ENCODE measurements around the gene RGS7. TPM values are rescaled to one million over a fixed set of nuclear protein-coding genes. Genes with fewer than 3 reads are reported as not detected.

RGS7 gene
- polyA plus RNA-seq, 1 donor (not counting 4 experiments of a cell fraction or from before 2014, with no cell fraction given), result not detected

- TF ChIP-seq CTCF (optimal IDR thresholded peaks at IDR 0.05 in 1 of 3, IDR thresholded peaks at IDR 0.05 in 1 of 3, conservative IDR thresholded peaks at IDR 0.05 in 1 of 3; ENCODE audit: extremely low read depth in 1 of 3, insufficient read depth in 2 of 3, low read length in 3 of 3), result no peak
- TF ChIP-seq EZH2 (IDR thresholded peaks at IDR 0.05; ENCODE audit: low read length), result no peak
- Histone ChIP-seq H3K4me1 (ENCODE audit: control insufficient read depth, extremely low read depth, insufficient read depth, low read length) (no peaks in the 10 kb centered on the region), H3K36me3 (ENCODE audit: control insufficient read depth in 2 of 2, extremely low read depth in 1 of 2, insufficient read depth in 2 of 2, low read length in 2 of 2) (no peaks in the 10 kb centered on the region), H3K27me3 (ENCODE audit: control insufficient read depth, extremely low read depth, insufficient read depth, low read length) (no peaks in the 10 kb centered on the region), H4K20me1 (ENCODE audit: control insufficient read depth, extremely low read depth, insufficient read depth, low read length) (no peaks in the 10 kb centered on the region), H3K9me1 (ENCODE audit: control insufficient read depth, extremely low read depth, insufficient read depth, low read length) (no peaks in the 10 kb centered on the region), H3K9ac (ENCODE audit: control insufficient read depth, extremely low read depth, insufficient read depth, low read length) (no peak overlapping the region), H3K9me3 (ENCODE audit: control insufficient read depth, low read depth, low read length) (no peaks in the 10 kb centered on the region), H3K4me2 (ENCODE audit: control insufficient read depth, extremely low read depth, insufficient read depth, low read depth, low read length) (no peak overlapping the region), H3K79me2 (ENCODE audit: control insufficient read depth, insufficient read depth, low read length) (no peaks in the 10 kb centered on the region), H3K27ac (ENCODE audit: control insufficient read depth, insufficient read depth, low read length) (no peak overlapping the region), H2AFZ (ENCODE audit: control insufficient read depth, low read length) (no peak overlapping the region), H3K4me3 (ENCODE audit: control insufficient read depth in 2 of 3, extremely low read depth in 1 of 3, insufficient read depth in 2 of 3, low read depth in 1 of 3, low read length in 3 of 3) (no peak overlapping the region)
- DNase-seq (ENCODE audit: low read depth, low spot score) (no peak), FAIRE-seq (no peak)
- dilution Hi-C loops (cut with MboI; ENCODE audit: extremely low pct_ligation_motif_present, low sequenced_read_pairs), result no loop called here
Measured at GRCh38 chr1:241366196-241366595, 9.2 kb upstream of the RGS7 start.

- H3K4me3 ChIP-seq (ENCODE audit: control insufficient read depth in 2 of 3, extremely low read depth in 1 of 3, insufficient read depth in 2 of 3, low read depth in 1 of 3, low read length in 3 of 3), result no peak overlapping the region
- DNase-seq (ENCODE audit: low read depth, low spot score), result no peak
- no peak for FAIRE-seq
- no peak overlapping the region for H3K9ac ChIP-seq (ENCODE audit: control insufficient read depth, extremely low read depth, insufficient read depth, low read length)
- TF ChIP-seq EZH2 (IDR thresholded peaks at IDR 0.05; ENCODE audit: low read length) (no peak), CTCF (optimal IDR thresholded peaks at IDR 0.05 in 1 of 3, IDR thresholded peaks at IDR 0.05 in 1 of 3, conservative IDR thresholded peaks at IDR 0.05 in 1 of 3; ENCODE audit: extremely low read depth in 1 of 3, insufficient read depth in 2 of 3, low read length in 3 of 3) (no peak)
- H3K4me1 ChIP-seq (ENCODE audit: control insufficient read depth, extremely low read depth, insufficient read depth, low read length), result no peaks in the 10 kb centered on the region
- H3K9me1 ChIP-seq (ENCODE audit: control insufficient read depth, extremely low read depth, insufficient read depth, low read length), result no peaks in the 10 kb centered on the region
- peaks cover 13% of the 10 kb centered on the region for H3K27me3 ChIP-seq (ENCODE audit: control insufficient read depth, extremely low read depth, insufficient read depth, low read length)
- H4K20me1 ChIP-seq (ENCODE audit: control insufficient read depth, extremely low read depth, insufficient read depth, low read length), result no peaks in the 10 kb centered on the region
- no peaks in the 10 kb centered on the region for H3K9me3 ChIP-seq (ENCODE audit: control insufficient read depth, low read depth, low read length)
- dilution Hi-C loops (cut with MboI; ENCODE audit: extremely low pct_ligation_motif_present, low sequenced_read_pairs), result no loop called here
- no peaks in the 10 kb centered on the region for H3K79me2 ChIP-seq (ENCODE audit: control insufficient read depth, insufficient read depth, low read length)
- H3K4me2 ChIP-seq (ENCODE audit: control insufficient read depth, extremely low read depth, insufficient read depth, low read depth, low read length), result no peak overlapping the region
- H3K27ac ChIP-seq (ENCODE audit: control insufficient read depth, insufficient read depth, low read length), result no peak overlapping the region
- H2AFZ ChIP-seq (ENCODE audit: control insufficient read depth, low read length), result no peak overlapping the region
- no peaks in the 10 kb centered on the region for H3K36me3 ChIP-seq (ENCODE audit: control insufficient read depth in 2 of 2, extremely low read depth in 1 of 2, insufficient read depth in 2 of 2, low read length in 2 of 2)
Measured at GRCh38 chr1:241362350-241362749, 5.3 kb upstream of the RGS7 start.

Data from keratinocyte (primary cell).